G401 (cell line): ENCODE results near the gene EHF. TPM values are rescaled to one million over a fixed set of nuclear protein-coding genes. Genes with fewer than 3 reads are reported as not detected.
"Not testable (repeated sequence)": the region's sequence is repeated elsewhere in the genome, so short reads cannot be mapped to it uniquely, and the experiment has no call there.

Source experiments
- DNase-seq: peaks from one replicate; pipeline ENCODE4 v3.0.0-alpha.2; 2015; ENCODE audit warnings: low spot score
- in situ Hi-C: cut with HindIII; loops from 2 replicates; pipeline ENCODE4 v1.10.0; 2016; ENCODE audit warnings: low sequenced_read_pairs, mixed read lengths
- total RNA-seq: library from RNA; depleted of rRNA; stranded (reverse); fragments of >200 nt; shearing (Covaris generic); gene quantifications from 2 replicates; pipeline ENCODE4 v1.2.3, GENCODE V29; 2014; rRNA removed

The EHF gene
- total RNA-seq, 1 experiment from 2014 or later, result not detected

- no peak for DNase-seq
- in situ Hi-C loops, result no loop called here
Observed at GRCh38 chr11:34683396-34683795, 62.5 kb downstream of the EHF start.

- in situ Hi-C loops, result no loop called here
- DNase-seq, result no peak
Observed at GRCh38 chr11:34685864-34686263, 65.0 kb downstream of the EHF start.

GRCh38 chr11:34692299-34692698, 71.4 kb downstream of the EHF start:
- in situ Hi-C loops, DNase-seq: not testable (repeated sequence)

GRCh38 chr11:34696862-34697261, 76.0 kb downstream of the EHF start:
- in situ Hi-C loops, result no loop called here

GRCh38 chr11:34706709-34707461, 86.0 kb downstream of the EHF start:
- no peak for DNase-seq
- in situ Hi-C loops, result no loop called here

More at GRCh38 chr11:34696862-34697261, 76.0 kb downstream of the EHF start:
- no peak for DNase-seq

GRCh38 chr11:34707462-34707840, 86.6 kb downstream of the EHF start:
- in situ Hi-C loops, result no loop called here

More at GRCh38 chr11:34707462-34707840, 86.6 kb downstream of the EHF start:
- DNase-seq, result no peak

Other genes with a start within 250 kb of the EHF start
- 60.1 and 80.4 TPM in 2 replicates for gene CAT, start 182.2 kb upstream of the EHF start, total RNA-seq
- gene ELF5, start 107.3 kb upstream of the EHF start, total RNA-seq, result not detected in 2 replicates